NCI-H1436 treated with DMSO at 0.1 percent for 48 hours (cell line): ENCODE data around the gene AMOTL1.

ENCODE experiments used
- DNase-seq: peaks from one replicate; lab custom pipeline; 2025; lab: John Stamatoyannopoulos, UW

AMOTL1 gene

GRCh38 chr11:94741022-94741679, 27.0 kb upstream of the AMOTL1 start:
- no peak for DNase-seq

- no peak for DNase-seq
Observed at GRCh38 chr11:94742665-94743064, 25.5 kb upstream of the AMOTL1 start.

GRCh38 chr11:94746721-94747120, 21.4 kb upstream of the AMOTL1 start:
- no peak for DNase-seq

- DNase-seq = no peak
Observed at GRCh38 chr11:94747146-94747545, 21.0 kb upstream of the AMOTL1 start.

- no peak for DNase-seq
Observed at GRCh38 chr11:94747601-94748041, 20.5 kb upstream of the AMOTL1 start.

- DNase-seq = no peak
Observed at GRCh38 chr11:94749369-94749768, 18.8 kb upstream of the AMOTL1 start.

- DNase-seq = no peak
Observed at GRCh38 chr11:94750319-94751217, 17.6 kb upstream of the AMOTL1 start.

GRCh38 chr11:94751218-94751609, 16.9 kb upstream of the AMOTL1 start:
- DNase-seq = no peak

GRCh38 chr11:94751786-94752185, 16.4 kb upstream of the AMOTL1 start:
- no peak for DNase-seq

GRCh38 chr11:94753630-94754029, 14.5 kb upstream of the AMOTL1 start:
- DNase-seq = no peak

GRCh38 chr11:94754335-94754734, 13.8 kb upstream of the AMOTL1 start:
- DNase-seq = no peak

GRCh38 chr11:94754819-94755218, 13.3 kb upstream of the AMOTL1 start:
- no peak for DNase-seq

- DNase-seq = no peak
Observed at GRCh38 chr11:94755494-94755893, 12.7 kb upstream of the AMOTL1 start.

GRCh38 chr11:94757037-94757735, 11.0 kb upstream of the AMOTL1 start:
- no peak for DNase-seq

- DNase-seq = no peak
Observed at GRCh38 chr11:94758666-94759065, 9.5 kb upstream of the AMOTL1 start.

GRCh38 chr11:94759522-94759921, 8.6 kb upstream of the AMOTL1 start:
- no peak for DNase-seq

GRCh38 chr11:94760296-94760695, 7.9 kb upstream of the AMOTL1 start:
- no peak for DNase-seq

GRCh38 chr11:94762208-94762607, 5.9 kb upstream of the AMOTL1 start:
- DNase-seq = no peak

- no peak for DNase-seq
Observed at GRCh38 chr11:94762995-94763394, 5.2 kb upstream of the AMOTL1 start.

- no peak for DNase-seq
Observed at GRCh38 chr11:94766713-94767206, 1.4 kb upstream of the AMOTL1 start.

- no peak for DNase-seq
Observed at GRCh38 chr11:94767291-94767690, 865 bp upstream of the AMOTL1 start.
